ENCODE measurements around the gene KDM2B.

The KDM2B gene

DNA sequence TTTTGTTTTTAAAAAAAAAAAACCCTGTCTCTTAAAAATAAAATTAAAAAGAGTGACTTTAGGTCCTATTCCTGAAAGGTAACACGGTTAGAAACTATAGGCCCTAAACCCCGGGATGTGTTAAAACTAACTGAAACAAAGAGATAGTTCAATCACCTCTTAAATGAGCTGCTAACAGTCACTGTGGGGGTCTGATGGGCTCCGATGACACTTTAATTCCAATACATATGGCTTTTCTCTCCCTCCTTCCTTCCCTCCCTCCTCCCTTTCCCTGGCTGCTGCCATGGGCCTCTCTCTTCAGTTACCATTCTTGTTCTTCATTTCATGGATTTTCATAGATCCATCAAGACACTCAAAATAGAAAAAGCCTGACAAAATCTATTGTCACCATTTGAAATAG, 104.3 kb downstream of the KDM2B start:
- TF ChIP-seq, protein P1, sequence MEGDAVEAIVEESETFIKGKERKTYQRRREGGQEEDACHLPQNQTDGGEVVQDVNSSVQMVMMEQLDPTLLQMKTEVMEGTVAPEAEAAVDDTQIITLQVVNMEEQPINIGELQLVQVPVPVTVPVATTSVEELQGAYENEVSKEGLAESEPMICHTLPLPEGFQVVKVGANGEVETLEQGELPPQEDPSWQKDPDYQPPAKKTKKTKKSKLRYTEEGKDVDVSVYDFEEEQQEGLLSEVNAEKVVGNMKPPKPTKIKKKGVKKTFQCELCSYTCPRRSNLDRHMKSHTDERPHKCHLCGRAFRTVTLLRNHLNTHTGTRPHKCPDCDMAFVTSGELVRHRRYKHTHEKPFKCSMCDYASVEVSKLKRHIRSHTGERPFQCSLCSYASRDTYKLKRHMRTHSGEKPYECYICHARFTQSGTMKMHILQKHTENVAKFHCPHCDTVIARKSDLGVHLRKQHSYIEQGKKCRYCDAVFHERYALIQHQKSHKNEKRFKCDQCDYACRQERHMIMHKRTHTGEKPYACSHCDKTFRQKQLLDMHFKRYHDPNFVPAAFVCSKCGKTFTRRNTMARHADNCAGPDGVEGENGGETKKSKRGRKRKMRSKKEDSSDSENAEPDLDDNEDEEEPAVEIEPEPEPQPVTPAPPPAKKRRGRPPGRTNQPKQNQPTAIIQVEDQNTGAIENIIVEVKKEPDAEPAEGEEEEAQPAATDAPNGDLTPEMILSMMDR (IDR thresholded peaks at IDR 0.05): no peak

DNA sequence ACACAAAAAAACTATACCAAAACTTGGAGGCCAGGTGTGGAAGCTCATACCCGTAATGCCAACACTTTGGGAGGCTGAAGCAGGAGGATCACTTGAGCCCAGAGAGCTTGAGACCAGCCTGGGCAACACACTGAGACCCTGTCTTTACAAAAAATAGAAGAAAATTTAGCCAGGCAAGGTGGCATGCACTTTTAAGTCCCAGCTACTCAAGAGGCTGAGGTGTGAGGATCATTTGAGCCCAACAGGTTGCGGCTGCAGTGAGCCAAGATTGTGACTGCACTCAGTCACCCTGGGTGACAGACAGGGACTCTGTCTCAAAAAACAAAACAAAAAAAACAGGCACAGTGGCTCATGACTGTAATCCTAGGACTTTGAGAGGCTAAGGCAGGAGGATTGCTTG, 105.5 kb downstream of the KDM2B start:
- no peaks in the 10 kb centered on the region for H3K36me3 ChIP-seq (ENCODE audit: control insufficient read depth, insufficient read depth, low read length)

More for the DNA sequence above, 104.3 kb downstream of the KDM2B start:
- Histone ChIP-seq H3K4me1 (no peaks in the 10 kb centered on the region), H3K27me3 (ENCODE audit: control insufficient read depth, insufficient read depth, low read length) (no peaks in the 10 kb centered on the region), H3K9me3 (ENCODE audit: control insufficient read depth, low read length) (no peaks in the 10 kb centered on the region), H3K4me3 (ENCODE audit: low read depth, low read length) (no peak overlapping the region), H2AFZ (no peak overlapping the region), H3K79me2 (peaks cover 16% of the 10 kb centered on the region), H3K9ac (no peak overlapping the region), H3K27ac (no peak overlapping the region), H3K36me3 (ENCODE audit: control insufficient read depth, insufficient read depth, low read length) (no peaks in the 10 kb centered on the region), H3K4me2 (ENCODE audit: low read length) (no peak overlapping the region)

DNA sequence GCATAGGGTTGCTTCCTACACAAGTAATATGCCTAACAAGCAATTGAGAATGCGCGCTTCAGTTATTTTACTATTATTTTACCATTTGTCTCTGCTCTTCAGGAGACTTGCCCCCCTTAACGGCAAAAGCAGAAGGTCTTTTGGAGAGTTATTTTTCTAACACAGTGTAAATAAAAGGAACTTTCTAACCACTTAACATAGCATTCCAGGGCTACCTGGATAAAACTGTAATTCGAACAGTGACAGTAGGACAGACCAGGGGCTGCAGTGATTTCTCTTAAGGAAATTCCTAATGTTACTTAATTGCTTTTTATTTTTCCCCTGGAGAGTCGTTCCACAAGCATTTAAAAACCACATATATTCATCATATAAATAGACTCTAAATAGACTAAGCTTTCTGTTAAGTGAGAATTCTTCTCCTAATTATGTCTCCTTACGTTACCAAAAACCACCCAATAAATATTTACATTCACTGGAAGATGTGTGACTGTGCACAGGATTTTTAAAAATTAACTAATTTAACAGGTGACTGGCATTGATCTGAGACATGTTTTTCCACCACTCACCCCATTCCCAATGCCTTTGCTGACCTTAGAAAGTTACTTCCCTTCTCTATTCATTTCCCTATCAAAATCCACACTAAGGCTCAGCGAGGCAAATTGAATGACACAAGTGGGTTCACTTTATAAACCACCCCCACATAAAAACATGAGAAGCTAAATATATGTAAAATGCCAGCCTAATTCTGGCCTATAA, 108.5 kb downstream of the KDM2B start:
- Histone ChIP-seq H3K4me2 (ENCODE audit: low read length) (no peak overlapping the region), H3K4me3 (ENCODE audit: low read depth, low read length) (no peak overlapping the region)

More for the DNA sequence above, 105.5 kb downstream of the KDM2B start:
- Histone ChIP-seq H3K27me3 (ENCODE audit: control insufficient read depth, insufficient read depth, low read length) (no peaks in the 10 kb centered on the region), H2AFZ (no peak overlapping the region), H3K27ac (no peak overlapping the region), H3K9me3 (ENCODE audit: control insufficient read depth, low read length) (no peaks in the 10 kb centered on the region), H3K4me1 (no peaks in the 10 kb centered on the region), H3K4me2 (ENCODE audit: low read length) (no peak overlapping the region), H3K4me3 (ENCODE audit: low read depth, low read length) (no peak overlapping the region), H3K79me2 (peaks cover 16% of the 10 kb centered on the region), H3K9ac (no peak overlapping the region)
- TF ChIP-seq, protein P1 (IDR thresholded peaks at IDR 0.05): no peak

DNA sequence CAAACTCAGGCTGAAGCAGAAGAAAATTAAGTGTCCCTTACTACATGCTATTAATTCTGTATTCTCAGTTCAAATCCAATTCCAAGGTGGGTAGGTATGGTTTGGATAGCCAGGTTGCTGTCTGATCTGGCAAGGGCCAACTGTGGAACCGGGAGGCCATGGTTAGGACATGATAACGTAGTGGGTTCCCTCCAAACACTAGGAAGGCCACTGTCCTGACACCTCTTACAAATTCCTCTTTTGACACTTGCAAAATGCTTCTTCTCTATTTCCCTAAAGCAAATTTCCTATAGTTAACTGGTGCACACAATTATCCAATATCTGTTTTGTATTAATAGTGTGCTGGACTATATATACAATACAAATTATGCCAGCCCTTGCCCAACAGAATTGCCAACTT, 110.1 kb downstream of the KDM2B start:
- H3K4me2 ChIP-seq (ENCODE audit: low read length): no peak overlapping the region
- no peak overlapping the region for H3K27ac ChIP-seq
- no peaks in the 10 kb centered on the region for H3K9me3 ChIP-seq (ENCODE audit: control insufficient read depth, low read length)
- no peak overlapping the region for H3K9ac ChIP-seq
- no peak overlapping the region for H2AFZ ChIP-seq
- no peaks in the 10 kb centered on the region for H3K36me3 ChIP-seq (ENCODE audit: control insufficient read depth, insufficient read depth, low read length)
- TF ChIP-seq, protein P1 (IDR thresholded peaks at IDR 0.05): no peak
- no peaks in the 10 kb centered on the region for H3K27me3 ChIP-seq (ENCODE audit: control insufficient read depth, insufficient read depth, low read length)
- no peaks in the 10 kb centered on the region for H3K4me1 ChIP-seq
- H3K79me2 ChIP-seq: peaks cover 5% of the 10 kb centered on the region
- no peak overlapping the region for H3K4me3 ChIP-seq (ENCODE audit: low read depth, low read length)

More for the DNA sequence above, 108.5 kb downstream of the KDM2B start:
- Histone ChIP-seq H3K27ac (no peak overlapping the region), H3K4me1 (no peaks in the 10 kb centered on the region), H3K27me3 (ENCODE audit: control insufficient read depth, insufficient read depth, low read length) (no peaks in the 10 kb centered on the region), H3K79me2 (peaks cover 5% of the 10 kb centered on the region), H3K9me3 (ENCODE audit: control insufficient read depth, low read length) (no peaks in the 10 kb centered on the region), H3K36me3 (ENCODE audit: control insufficient read depth, insufficient read depth, low read length) (no peaks in the 10 kb centered on the region), H3K9ac (no peak overlapping the region), H2AFZ (no peak overlapping the region)
- TF ChIP-seq, protein P1 (IDR thresholded peaks at IDR 0.05): no peak

DNA sequence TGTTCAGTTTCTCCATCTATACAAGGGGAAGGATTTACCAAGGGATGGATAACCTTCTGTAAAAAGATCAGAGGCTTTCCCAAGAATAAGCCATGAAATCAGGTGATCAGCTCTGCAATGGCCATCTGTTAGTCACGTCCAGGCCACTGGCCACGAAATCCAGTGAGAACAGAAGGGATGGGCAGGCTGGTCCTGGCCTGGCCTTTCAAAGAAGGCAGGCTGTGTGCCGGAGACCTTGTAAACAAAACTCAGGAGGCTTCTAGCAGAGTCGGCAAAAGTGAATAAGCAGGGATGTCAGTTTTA, 112.4 kb downstream of the KDM2B start:
- no peaks in the 10 kb centered on the region for H3K4me1 ChIP-seq
- TF ChIP-seq, protein P1 (IDR thresholded peaks at IDR 0.05): no peak
- no peak overlapping the region for H3K4me2 ChIP-seq (ENCODE audit: low read length)
- peaks cover 21% of the 10 kb centered on the region for H3K79me2 ChIP-seq
- H3K27me3 ChIP-seq (ENCODE audit: control insufficient read depth, insufficient read depth, low read length): no peaks in the 10 kb centered on the region
- no peaks in the 10 kb centered on the region for H3K36me3 ChIP-seq (ENCODE audit: control insufficient read depth, insufficient read depth, low read length)
- no peak overlapping the region for H3K4me3 ChIP-seq (ENCODE audit: low read depth, low read length)
- H2AFZ ChIP-seq: no peak overlapping the region
- no peak overlapping the region for H3K27ac ChIP-seq
- no peaks in the 10 kb centered on the region for H3K9me3 ChIP-seq (ENCODE audit: control insufficient read depth, low read length)
- H3K9ac ChIP-seq: no peak overlapping the region
